ENCODE data around the gene CLTB. TPM values are rescaled to one million over a fixed set of nuclear protein-coding genes. Genes with fewer than 3 reads are reported as not detected.

CLTB gene
- total and polyA plus RNA-seq, 2 of the 13 experiments (the other 11 are each of a cell fraction or from before 2014, with no cell fraction given), result 23.3 to 33.8 TPM

DNA sequence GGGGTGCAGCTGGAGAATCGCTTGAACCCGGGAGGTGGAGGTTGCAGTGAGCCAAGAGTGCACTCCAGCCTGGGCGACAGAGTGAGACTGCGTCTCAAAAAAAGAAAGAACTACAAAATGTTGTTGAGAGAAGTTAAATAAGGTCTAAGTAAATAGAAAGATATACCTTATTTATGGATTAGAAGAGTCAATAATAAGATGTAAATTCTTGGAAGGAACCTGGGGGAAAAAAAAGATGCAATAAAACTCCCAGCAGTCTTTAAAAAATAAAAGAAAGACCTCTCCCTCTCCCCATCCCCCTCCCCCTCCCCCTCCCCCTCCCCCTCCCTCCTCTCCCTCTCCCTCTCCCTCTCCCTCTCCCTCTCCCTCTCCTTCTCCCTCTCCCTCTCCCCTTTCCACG is 16.4 kb upstream of the CLTB start:
- no peaks in the 10 kb centered on the region for H4K20me1 ChIP-seq (ENCODE audit: insufficient read depth, low read length)
- DNase-seq (ENCODE audit: low spot score), result no peak
- intact Hi-C loops (cut with micrococcal nuclease; ENCODE audit: unreplicated experiment) (no loop called here), in situ Hi-C loops (cut with HindIII; ENCODE audit: extremely low pct_ligation_motif_present, low pct_unique_long_range_greater_than_20kb) (loop anchor here (25.0 kb wide), 1 partner anchor 570 kb away; the partner anchor contains the start of gene CPLX2)
- POLR2A ChIA-PET, result no interaction called here
- no peak overlapping the region for H3K4me2 ChIP-seq (ENCODE audit: low read depth, low read length)
- peaks cover 58% of the 10 kb centered on the region for H3K4me1 ChIP-seq (ENCODE audit: insufficient read depth, low read length)
- BruUV-seq (replicated peaks), result no TSS peak
- no peaks in the 10 kb centered on the region for H3K9me3 ChIP-seq (ENCODE audit: low read length)
- no peaks in the 10 kb centered on the region for H3K36me3 ChIP-seq (replicated peaks in 1 of 2; ENCODE audit: control insufficient read depth in 1 of 2, insufficient read depth in 2 of 2, low read length in 2 of 2)
- FAIRE-seq, result no peak
- CTCF ChIA-PET (ENCODE audit: low intra/inter-chr PET ratio, low total read pairs), result no interaction called here
- H3K9ac ChIP-seq (ENCODE audit: insufficient read depth, low read depth, low read length), result no peak overlapping the region
- H3K4me3 ChIP-seq (replicated peaks in 1 of 3; ENCODE audit: insufficient read depth in 1 of 3, low read depth in 2 of 3, low read length in 3 of 3), result no peak overlapping the region
- H3K27me3 ChIP-seq (ENCODE audit: control insufficient read depth in 1 of 2, insufficient read depth in 2 of 2, low read length in 2 of 2), result no peaks in the 10 kb centered on the region
- H3K27ac ChIP-seq (ENCODE audit: extremely low read length, insufficient read depth, low read length), result no peak overlapping the region
- H2AFZ ChIP-seq (ENCODE audit: low read length), result no peak overlapping the region
- 85% methylated on average over 5 of the region's 5 CpGs for WGBS (ENCODE audit: low lambda C conversion rate)
- no peaks in the 10 kb centered on the region for H3K79me2 ChIP-seq (ENCODE audit: insufficient read depth, low read length)
- TF ChIP-seq SMAD1 (CRISPR knock-in tag; IDR thresholded peaks at IDR 0.05; ENCODE audit: borderline replicate concordance, low read depth) (no peak), IRF2 (CRISPR knock-in tag; IDR thresholded peaks at IDR 0.05) (no peak), GATAD2A (CRISPR knock-in tag; IDR thresholded peaks at IDR 0.05) (no peak), PHF20 (CRISPR knock-in tag; IDR thresholded peaks at IDR 0.05) (no peak), HNRNPLL (IDR thresholded peaks at IDR 0.05; ENCODE audit: low read depth, low read length, poor library complexity, severe bottlenecking) (no peak), ZZZ3 (CRISPR knock-in tag; IDR thresholded peaks at IDR 0.05; ENCODE audit: borderline replicate concordance) (no peak), ZNF432 (CRISPR knock-in tag; IDR thresholded peaks at IDR 0.05; ENCODE audit: borderline replicate concordance) (no peak)
- TF ChIP-seq, protein P1, sequence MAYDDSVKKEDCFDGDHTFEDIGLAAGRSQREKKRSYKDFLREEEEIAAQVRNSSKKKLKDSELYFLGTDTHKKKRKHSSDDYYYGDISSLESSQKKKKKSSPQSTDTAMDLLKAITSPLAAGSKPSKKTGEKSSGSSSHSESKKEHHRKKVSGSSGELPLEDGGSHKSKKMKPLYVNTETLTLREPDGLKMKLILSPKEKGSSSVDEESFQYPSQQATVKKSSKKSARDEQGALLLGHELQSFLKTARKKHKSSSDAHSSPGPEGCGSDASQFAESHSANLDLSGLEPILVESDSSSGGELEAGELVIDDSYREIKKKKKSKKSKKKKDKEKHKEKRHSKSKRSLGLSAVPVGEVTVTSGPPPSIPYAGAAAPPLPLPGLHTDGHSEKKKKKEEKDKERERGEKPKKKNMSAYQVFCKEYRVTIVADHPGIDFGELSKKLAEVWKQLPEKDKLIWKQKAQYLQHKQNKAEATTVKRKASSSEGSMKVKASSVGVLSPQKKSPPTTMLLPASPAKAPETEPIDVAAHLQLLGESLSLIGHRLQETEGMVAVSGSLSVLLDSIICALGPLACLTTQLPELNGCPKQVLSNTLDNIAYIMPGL (CRISPR knock-in tag; IDR thresholded peaks at IDR 0.05; ENCODE audit: borderline replicate concordance in 1 of 2, low read depth in 1 of 2), result no peak
- TF ChIP-seq, protein P2, sequence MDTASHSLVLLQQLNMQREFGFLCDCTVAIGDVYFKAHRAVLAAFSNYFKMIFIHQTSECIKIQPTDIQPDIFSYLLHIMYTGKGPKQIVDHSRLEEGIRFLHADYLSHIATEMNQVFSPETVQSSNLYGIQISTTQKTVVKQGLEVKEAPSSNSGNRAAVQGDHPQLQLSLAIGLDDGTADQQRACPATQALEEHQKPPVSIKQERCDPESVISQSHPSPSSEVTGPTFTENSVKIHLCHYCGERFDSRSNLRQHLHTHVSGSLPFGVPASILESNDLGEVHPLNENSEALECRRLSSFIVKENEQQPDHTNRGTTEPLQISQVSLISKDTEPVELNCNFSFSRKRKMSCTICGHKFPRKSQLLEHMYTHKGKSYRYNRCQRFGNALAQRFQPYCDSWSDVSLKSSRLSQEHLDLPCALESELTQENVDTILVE (CRISPR knock-in tag; IDR thresholded peaks at IDR 0.05), result no peak
- TF ChIP-seq, protein P3, sequence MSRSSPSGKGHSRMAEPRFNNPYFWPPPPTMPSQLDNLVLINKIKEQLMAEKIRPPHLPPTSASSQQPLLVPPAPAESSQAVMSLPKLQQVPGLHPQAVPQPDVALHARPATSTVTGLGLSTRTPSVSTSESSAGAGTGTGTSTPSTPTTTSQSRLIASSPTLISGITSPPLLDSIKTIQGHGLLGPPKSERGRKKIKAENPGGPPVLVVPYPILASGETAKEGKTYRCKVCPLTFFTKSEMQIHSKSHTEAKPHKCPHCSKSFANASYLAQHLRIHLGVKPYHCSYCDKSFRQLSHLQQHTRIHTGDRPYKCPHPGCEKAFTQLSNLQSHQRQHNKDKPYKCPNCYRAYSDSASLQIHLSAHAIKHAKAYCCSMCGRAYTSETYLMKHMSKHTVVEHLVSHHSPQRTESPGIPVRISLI (CRISPR knock-in tag; IDR thresholded peaks at IDR 0.05; ENCODE audit: borderline replicate concordance), result no peak
- no peak for ATAC-seq

Measured in HepG2 (cell line).